BJ (cell line): Measurements from ENCODE around the gene RAB34. TPM values are rescaled to one million over a fixed set of nuclear protein-coding genes. Genes with fewer than 3 reads are reported as not detected.
A peak's percentile ranks its signal among the peaks of the same experiment; 100 is the strongest.

Experiments used
- CTCF ChIA-PET: fragments of 350-600 bp; formaldehyde crosslinking; extraction: SDS; loops from one replicate; lab custom pipeline; 2021; ENCODE audit warnings: antibody characterized with exemption, inconsistent platforms; lab: Yijun Ruan, JAX
- POLR2A ChIA-PET: fragments of 300-600 bp; sonication (Branson Sonifier 250); formaldehyde crosslinking; extraction: SDS; loops from one replicate; lab custom pipeline; 2021; ENCODE audit warnings: antibody characterized with exemption; lab: Charles Lee
- DNase-seq: peaks from one replicate; pipeline ENCODE4 v3.0.0-alpha.2; 2011; ENCODE audit warnings: low read depth
- H3K27me3 ChIP-seq: 2 replicates; pipeline ENCODE4 v1.6.0; 2011; ENCODE audit warnings: low read length; ENCODE audit not compliant: control insufficient read depth, insufficient read depth
- H3K36me3 ChIP-seq: 2 replicates; pipeline ENCODE4 v1.5.1; 2011; ENCODE audit warnings: low read length; ENCODE audit not compliant: control insufficient read depth, insufficient read depth
- H3K4me3 ChIP-seq: 2 replicates; pipeline ENCODE4 v1.5.1; 2011; ENCODE audit warnings: low read depth, mild to moderate bottlenecking, control low read depth, low read length
- polyA plus RNA-seq: library from polyadenylated mRNA; depleted of rRNA; stranded (reverse); fragments of >200 nt; gene quantifications from 2 replicates; pipeline ENCODE4 v1.2.3, GENCODE V29; 2011
- TF ChIP-seq, protein P1 (sequence below): IDR thresholded peaks from 2 replicates; pipeline ENCODE4 v1.5.1; 2011; ENCODE audit warnings: low read depth, mild to moderate bottlenecking, control low read depth, inconsistent platforms, low read length, moderate library complexity; ENCODE audit not compliant: insufficient read depth

The RAB34 gene
- polyA plus RNA-seq, 1 experiment = 473 TPM

DNA sequence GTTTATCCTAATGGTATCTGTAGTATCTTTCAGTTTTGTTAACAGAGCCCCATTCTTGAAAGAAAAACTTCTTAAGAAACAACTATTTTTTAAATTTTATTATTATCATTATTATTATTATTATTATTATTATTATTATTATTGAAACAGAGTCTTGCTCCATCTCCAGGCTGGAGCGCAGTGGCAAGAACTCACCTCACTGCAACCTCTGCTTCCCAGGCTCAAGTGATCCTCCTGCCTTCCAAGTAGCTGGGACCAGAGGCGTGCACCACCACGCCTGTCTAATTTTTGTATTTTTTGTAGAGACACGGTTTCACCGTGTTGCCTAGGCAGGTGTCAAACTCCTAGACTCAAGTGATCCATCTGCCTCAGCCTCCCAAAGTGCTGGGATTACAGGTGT is 32.3 kb downstream of the RAB34 start:
- DNase-seq = no peak
- TF ChIP-seq, protein P1, sequence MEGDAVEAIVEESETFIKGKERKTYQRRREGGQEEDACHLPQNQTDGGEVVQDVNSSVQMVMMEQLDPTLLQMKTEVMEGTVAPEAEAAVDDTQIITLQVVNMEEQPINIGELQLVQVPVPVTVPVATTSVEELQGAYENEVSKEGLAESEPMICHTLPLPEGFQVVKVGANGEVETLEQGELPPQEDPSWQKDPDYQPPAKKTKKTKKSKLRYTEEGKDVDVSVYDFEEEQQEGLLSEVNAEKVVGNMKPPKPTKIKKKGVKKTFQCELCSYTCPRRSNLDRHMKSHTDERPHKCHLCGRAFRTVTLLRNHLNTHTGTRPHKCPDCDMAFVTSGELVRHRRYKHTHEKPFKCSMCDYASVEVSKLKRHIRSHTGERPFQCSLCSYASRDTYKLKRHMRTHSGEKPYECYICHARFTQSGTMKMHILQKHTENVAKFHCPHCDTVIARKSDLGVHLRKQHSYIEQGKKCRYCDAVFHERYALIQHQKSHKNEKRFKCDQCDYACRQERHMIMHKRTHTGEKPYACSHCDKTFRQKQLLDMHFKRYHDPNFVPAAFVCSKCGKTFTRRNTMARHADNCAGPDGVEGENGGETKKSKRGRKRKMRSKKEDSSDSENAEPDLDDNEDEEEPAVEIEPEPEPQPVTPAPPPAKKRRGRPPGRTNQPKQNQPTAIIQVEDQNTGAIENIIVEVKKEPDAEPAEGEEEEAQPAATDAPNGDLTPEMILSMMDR = no peak
- no peak overlapping the region for H3K4me3 ChIP-seq
- POLR2A ChIA-PET = no interaction called here
- no peaks in the 10 kb centered on the region for H3K27me3 ChIP-seq
- H3K36me3 ChIP-seq = peaks cover 57% of the 10 kb centered on the region
- CTCF ChIA-PET = no interaction called here

DNA sequence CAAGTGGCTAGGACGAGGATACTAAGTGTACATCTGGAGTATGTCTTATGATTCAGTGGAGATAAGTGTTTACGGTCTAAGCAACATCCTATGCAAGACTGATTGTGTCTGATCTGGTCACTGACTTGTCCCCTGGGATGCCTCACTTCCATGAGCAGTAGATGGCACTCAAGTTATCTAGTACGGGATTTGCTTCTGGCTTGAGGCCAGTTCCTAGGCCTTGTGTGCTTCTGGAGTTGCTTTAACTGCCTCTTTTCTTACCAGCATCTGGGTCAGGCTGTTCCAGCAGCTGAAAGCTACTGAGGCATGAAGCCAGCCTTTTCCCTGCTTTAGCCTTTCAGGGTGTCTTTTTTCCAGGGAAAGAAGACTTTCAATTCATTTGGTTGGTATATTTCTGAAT is 32.7 kb downstream of the RAB34 start:
- Histone ChIP-seq H3K27me3 (no peaks in the 10 kb centered on the region), H3K4me3 (no peak overlapping the region), H3K36me3 (peaks cover 56% of the 10 kb centered on the region)
- no peak for DNase-seq
- TF ChIP-seq, protein P1 = 0 out of 2 replicates have a peak, but pooled peaks have one; percentile 2
- ChIA-PET POLR2A (no interaction called here), CTCF (no interaction called here)

- CTCF ChIA-PET = no interaction called here
- TF ChIP-seq, protein P1 = no peak
- no peak for DNase-seq
- POLR2A ChIA-PET = no interaction called here
- no peak overlapping the region for H3K4me3 ChIP-seq
- no peaks in the 10 kb centered on the region for H3K27me3 ChIP-seq
- peaks cover 54% of the 10 kb centered on the region for H3K36me3 ChIP-seq
Observed at GRCh38 chr17:28682655-28683054, 35.0 kb downstream of the RAB34 start.

- no peak for DNase-seq
- TF ChIP-seq, protein P1 = peak; percentile 17; the same call in 1 of the 2 replicates
- ChIA-PET CTCF (interaction anchor here (0.9 to 1.1 kb wide), 2 partner anchors 8 to 25 kb away, joined by 3 to 5 read pairs; no protein-coding TSS in a partner anchor), POLR2A (no interaction called here)
- Histone ChIP-seq H3K36me3 (peaks cover 46% of the 10 kb centered on the region), H3K4me3 (no peak overlapping the region), H3K27me3 (no peaks in the 10 kb centered on the region)
Observed at GRCh38 chr17:28675980-28676379, 41.7 kb downstream of the RAB34 start.

DNA sequence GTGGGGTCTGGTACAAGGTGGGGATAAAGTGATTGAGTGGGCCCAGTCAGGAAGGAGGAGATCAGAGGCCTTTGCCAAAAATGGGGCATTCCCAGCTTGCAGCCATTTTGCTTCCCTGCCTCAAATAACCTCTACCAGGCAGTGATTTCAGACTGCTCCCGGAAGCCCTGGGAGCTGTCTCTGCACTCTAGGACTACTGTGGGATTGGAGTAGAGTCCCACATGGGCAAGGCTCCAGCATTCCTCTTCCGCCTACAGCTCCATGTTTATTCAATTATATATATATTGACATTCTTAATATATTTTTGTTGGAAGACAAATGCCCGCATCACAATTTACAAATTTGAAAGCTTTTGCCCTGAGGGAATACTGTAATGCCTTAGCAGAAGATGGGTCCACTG is 42.2 kb downstream of the RAB34 start:
- Histone ChIP-seq H3K4me3 (no peak overlapping the region), H3K36me3 (peaks cover 47% of the 10 kb centered on the region), H3K27me3 (no peaks in the 10 kb centered on the region)
- no peak for DNase-seq
- ChIA-PET CTCF (interaction anchor here (0.9 to 1.1 kb wide), 2 partner anchors 8 to 25 kb away, joined by 3 to 5 read pairs; no protein-coding TSS in a partner anchor), POLR2A (no interaction called here)
- TF ChIP-seq, protein P1 = no peak
